PFSK-1 (cell line): Measurements from ENCODE around the gene EBNA1BP2.

Experiments used
- FOXP2 ChIP-seq: optimal IDR thresholded peaks from 2 replicates; pipeline ENCODE3; 2011; ENCODE audit warnings: borderline replicate concordance, control low read depth, inconsistent platforms; ENCODE audit not compliant: insufficient read depth; ENCODE audit errors: extremely low read length, extremely low read depth
- POLR2AphosphoS5 ChIP-seq: IDR thresholded peaks from 2 replicates; pipeline ENCODE4 v1.6.1; 2012; ENCODE audit warnings: low read depth, mild to moderate bottlenecking, control low read depth, low read length, moderate library complexity
- REST ChIP-seq, 2 experiments: IDR thresholded peaks; 2 replicates each; pipeline versions ENCODE4 v1.6.1 to v1.8.0; 2011 to 2012; ENCODE audit warnings: low read depth in 2 of 2, low read length in 2 of 2, control low read depth in 1 of 2, inconsistent platforms in 1 of 2, mild to moderate bottlenecking in 1 of 2, moderate library complexity in 1 of 2; ENCODE audit not compliant: insufficient read depth in 1 of 2
- SIN3A ChIP-seq: IDR thresholded peaks from 2 replicates; pipeline ENCODE4 v1.6.1; 2012; ENCODE audit warnings: mild to moderate bottlenecking, low read length, moderate library complexity, borderline replicate concordance; ENCODE audit not compliant: insufficient read depth
- TAF1 ChIP-seq: IDR thresholded peaks from 2 replicates; pipeline ENCODE4 v1.6.1; 2012; ENCODE audit warnings: low read length, control low read depth, borderline replicate concordance; ENCODE audit not compliant: insufficient read depth

EBNA1BP2 gene

GRCh38 chr1:43140583-43140982, 31.5 kb downstream of the EBNA1BP2 start:
- TF ChIP-seq TAF1 (no peak), FOXP2 (no peak), POLR2AphosphoS5 (no peak), REST (IDR thresholded peaks at IDR 0.05; ENCODE audit: insufficient read depth in 1 of 2, low read depth in 2 of 2, low read length in 2 of 2) (no peak), SIN3A (no peak)

GRCh38 chr1:43140010-43140409, 32.1 kb downstream of the EBNA1BP2 start:
- no peak for TF ChIP-seq SIN3A
- TF ChIP-seq POLR2AphosphoS5: no peak
- TF ChIP-seq REST (IDR thresholded peaks at IDR 0.05; ENCODE audit: insufficient read depth in 1 of 2, low read depth in 2 of 2, low read length in 2 of 2): no peak
- no peak for TF ChIP-seq TAF1
- TF ChIP-seq FOXP2: no peak

GRCh38 chr1:43137445-43138052, 34.5 kb downstream of the EBNA1BP2 start:
- TF ChIP-seq SIN3A (no peak), FOXP2 (no peak), REST (IDR thresholded peaks at IDR 0.05; ENCODE audit: insufficient read depth in 1 of 2, low read depth in 2 of 2, low read length in 2 of 2) (no peak), TAF1 (no peak), POLR2AphosphoS5 (no peak)

- TF ChIP-seq FOXP2: no peak
Observed at GRCh38 chr1:43135857-43136781, 36.0 kb downstream of the EBNA1BP2 start.

- TF ChIP-seq SIN3A (no peak), TAF1 (no peak), POLR2AphosphoS5 (no peak), FOXP2 (no peak), REST (IDR thresholded peaks at IDR 0.05; ENCODE audit: insufficient read depth in 1 of 2, low read depth in 2 of 2, low read length in 2 of 2) (no peak)
Observed at GRCh38 chr1:43134640-43135039, 37.5 kb downstream of the EBNA1BP2 start.
